GM23338 (cell line): Measurements from ENCODE around the gene CRABP1. TPM values are rescaled to one million over a fixed set of nuclear protein-coding genes. Genes with fewer than 3 reads are reported as not detected.

ENCODE experiments used
- ATAC-seq: fragments of 200-7000 bp; cut with Tn5 transposase; 3 replicates; pipeline ENCODE4 v1.9.1; 2020
- DNase-seq: peaks from one replicate; pipeline ENCODE4 v3.0.0-alpha.2; 2015; ENCODE audit warnings: low spot score
- H2AFZ ChIP-seq: fragments of 200-600 bp; sonication (generic); 2 replicates; pipeline ENCODE4 v1.8.0; 2016; ENCODE audit warnings: antibody characterized with exemption, mild to moderate bottlenecking, moderate library complexity
- H3F3A ChIP-seq: fragments of 200-600 bp; sonication (generic); replicated peaks from 2 replicates; pipeline ENCODE4 v1.8.0; 2017; ENCODE audit warnings: antibody characterized with exemption, mixed run types, low read depth
- H3K27ac ChIP-seq: fragments of 200-600 bp; sonication (generic); 2 replicates; pipeline ENCODE4 v1.6.1; 2016; ENCODE audit warnings: low read depth
- H3K27me3 ChIP-seq: fragments of 200-600 bp; sonication (generic); 2 replicates; pipeline ENCODE4 v1.8.0; 2016; ENCODE audit warnings: mild to moderate bottlenecking, mixed run types, moderate library complexity; ENCODE audit not compliant: insufficient read depth
- H3K36me3 ChIP-seq: fragments of 200-600 bp; sonication (generic); 2 replicates; pipeline ENCODE4 v1.8.0; 2016; ENCODE audit warnings: mild to moderate bottlenecking; ENCODE audit not compliant: insufficient read depth
- H3K4me1 ChIP-seq: fragments of 200-600 bp; sonication (generic); 2 replicates; pipeline ENCODE4 v1.8.0; 2016; ENCODE audit warnings: mild to moderate bottlenecking, moderate library complexity; ENCODE audit not compliant: insufficient read depth
- H3K4me2 ChIP-seq: fragments of 200-600 bp; sonication (generic); 2 replicates; pipeline ENCODE4 v1.7.1; 2017; ENCODE audit warnings: mixed run types
- H3K4me3 ChIP-seq: fragments of 200-600 bp; sonication (generic); 2 replicates; pipeline ENCODE4 v1.6.1; 2016; ENCODE audit warnings: mixed run types
- H3K79me2 ChIP-seq: fragments of 200-600 bp; sonication (generic); replicated peaks from 2 replicates; pipeline ENCODE4 v1.8.0; 2017; ENCODE audit warnings: mild to moderate bottlenecking; ENCODE audit not compliant: insufficient read depth
- H3K9me2 ChIP-seq: fragments of 200-600 bp; sonication (generic); 2 replicates; pipeline ENCODE4 v1.8.0; 2017; ENCODE audit not compliant: insufficient read depth
- H4K20me1 ChIP-seq: fragments of 200-600 bp; sonication (generic); replicated peaks from 2 replicates; pipeline ENCODE4 v1.8.0; 2017; ENCODE audit warnings: mild to moderate bottlenecking; ENCODE audit not compliant: insufficient read depth
- H3K27ac Mint-ChIP-seq: 2 replicates; pipeline ENCODE4 v1.8.0; 2020; ENCODE audit warnings: inconsistent platforms, mild to moderate bottlenecking, moderate library complexity, mixed read lengths
- H3K27me3 Mint-ChIP-seq: 3 replicates; pipeline ENCODE4 v1.8.0; 2022; ENCODE audit warnings: low read depth, mild to moderate bottlenecking, moderate library complexity, mixed read lengths, inconsistent platforms; ENCODE audit not compliant: insufficient read depth, poor library complexity
- H3K36me3 Mint-ChIP-seq: 3 replicates; pipeline ENCODE4 v1.8.0; 2021; ENCODE audit warnings: low read depth, mild to moderate bottlenecking, inconsistent platforms, moderate library complexity, mixed read lengths
- H3K4me1 Mint-ChIP-seq: 3 replicates; pipeline ENCODE4 v1.8.0; 2020; ENCODE audit warnings: mild to moderate bottlenecking, inconsistent platforms, mixed read lengths
- H3K4me3 Mint-ChIP-seq: 3 replicates; pipeline ENCODE4 v1.8.0; 2021; ENCODE audit warnings: moderate library complexity, mild to moderate bottlenecking, inconsistent platforms, mixed read lengths
- H3K9me3 Mint-ChIP-seq: 3 replicates; pipeline ENCODE4 v1.8.0; 2020; ENCODE audit warnings: moderate library complexity, mild to moderate bottlenecking, inconsistent platforms, mixed read lengths
- EZH2 ChIP-seq: fragments of 200-600 bp; sonication (generic); IDR thresholded peaks from one replicate; pipeline ENCODE4 v1.8.0; 2017; ENCODE audit warnings: antibody characterized with exemption, mild to moderate bottlenecking, low read depth; ENCODE audit not compliant: unreplicated experiment
- EZH2phosphoT487 ChIP-seq: fragments of 200-600 bp; sonication (generic); IDR thresholded peaks from one replicate; pipeline ENCODE4 v1.8.1; 2018; ENCODE audit warnings: antibody characterized with exemption; ENCODE audit not compliant: unreplicated experiment
- JUNB ChIP-seq: IDR thresholded peaks from one replicate; pipeline ENCODE4 v1.6.1; 2016; ENCODE audit warnings: antibody characterized with exemption; ENCODE audit not compliant: unreplicated experiment
- NANOG ChIP-seq: IDR thresholded peaks from 2 replicates; pipeline ENCODE4 v1.6.1; 2016; ENCODE audit warnings: antibody characterized with exemption, borderline replicate concordance
- POLR2AphosphoS5 ChIP-seq: IDR thresholded peaks from 2 replicates; pipeline ENCODE4 v1.6.1; 2016; ENCODE audit warnings: antibody characterized with exemption, low read depth
- STAT1 ChIP-seq: IDR thresholded peaks from one replicate; pipeline ENCODE4 v1.6.1; 2016; ENCODE audit warnings: antibody characterized with exemption; ENCODE audit not compliant: unreplicated experiment
- ZNF114 ChIP-seq: fragments of 250-450 bp; sonication (Bioruptor Pico); IDR thresholded peaks from 2 replicates; pipeline ENCODE4 v1.5.0; 2020; ENCODE audit warnings: mild to moderate bottlenecking, moderate library complexity
- ZNF331 ChIP-seq: fragments of 250-450 bp; sonication (Bioruptor Pico); IDR thresholded peaks from 2 replicates; pipeline ENCODE4 v1.5.0; 2020; ENCODE audit warnings: low read depth, mild to moderate bottlenecking, moderate library complexity
- polyA plus RNA-seq: library from polyadenylated mRNA; unstranded; fragments of >200 nt; fragmentation: Nextera tagmentation; extraction: Ambion mirVana; gene quantifications from 2 replicates; pipeline ENCODE4 v1.2.1, GENCODE V29; 2016
- total RNA-seq: library from RNA; depleted of rRNA; stranded (reverse); fragments of >200 nt; shearing (Covaris generic); gene quantifications from 2 replicates; pipeline ENCODE4 v1.2.3, GENCODE V29; 2014
- TF ChIP-seq, protein P1 (sequence below), 2 experiments: fragments of 200-600 bp in 1 of 2; sonication (generic) in 1 of 2; conservative IDR thresholded peaks; 2 replicates each; pipeline versions ENCODE4 v1.5.1 to v1.6.1; 2016 to 2017; ENCODE audit warnings: antibody characterized with exemption in 2 of 2, low read depth in 2 of 2, mild to moderate bottlenecking in 2 of 2, moderate library complexity in 1 of 2
- TF ChIP-seq, protein P2 (sequence below): IDR thresholded peaks from 2 replicates; pipeline ENCODE4 v1.6.1; 2016; ENCODE audit warnings: antibody characterized with exemption

The CRABP1 gene
- total and polyA plus RNA-seq, 2 experiments from 2014 or later = 156 to 522 TPM

GRCh38 chr15:78308422-78309032 is 31.6 kb upstream of the CRABP1 start:
- Histone ChIP-seq H3K4me3 (no peak overlapping the region), H3K9me2 (no peaks in the 10 kb centered on the region), H4K20me1 (no peaks in the 10 kb centered on the region), H3K27me3 (no peaks in the 10 kb centered on the region), H3F3A (no peaks in the 10 kb centered on the region), H3K4me1 (no peaks in the 10 kb centered on the region), H3K4me2 (no peak overlapping the region), H2AFZ (peak overlapping the region; percentile 70; the same call in 1 of the 2 replicates), H3K36me3 (no peaks in the 10 kb centered on the region), H3K79me2 (no peaks in the 10 kb centered on the region), H3K27ac (no peak overlapping the region)
- Mint-ChIP-seq H3K27me3 (peaks cover 12% of the 10 kb centered on the region), H3K36me3 (no peaks in the 10 kb centered on the region), H3K27ac (no peak overlapping the region), H3K4me3 (no peak overlapping the region), H3K9me3 (0 out of 3 replicates have a peak, but pooled peaks cover 3% of the 10 kb centered on the region), H3K4me1 (peaks cover 14% of the 10 kb centered on the region)
- TF ChIP-seq, protein P1, sequence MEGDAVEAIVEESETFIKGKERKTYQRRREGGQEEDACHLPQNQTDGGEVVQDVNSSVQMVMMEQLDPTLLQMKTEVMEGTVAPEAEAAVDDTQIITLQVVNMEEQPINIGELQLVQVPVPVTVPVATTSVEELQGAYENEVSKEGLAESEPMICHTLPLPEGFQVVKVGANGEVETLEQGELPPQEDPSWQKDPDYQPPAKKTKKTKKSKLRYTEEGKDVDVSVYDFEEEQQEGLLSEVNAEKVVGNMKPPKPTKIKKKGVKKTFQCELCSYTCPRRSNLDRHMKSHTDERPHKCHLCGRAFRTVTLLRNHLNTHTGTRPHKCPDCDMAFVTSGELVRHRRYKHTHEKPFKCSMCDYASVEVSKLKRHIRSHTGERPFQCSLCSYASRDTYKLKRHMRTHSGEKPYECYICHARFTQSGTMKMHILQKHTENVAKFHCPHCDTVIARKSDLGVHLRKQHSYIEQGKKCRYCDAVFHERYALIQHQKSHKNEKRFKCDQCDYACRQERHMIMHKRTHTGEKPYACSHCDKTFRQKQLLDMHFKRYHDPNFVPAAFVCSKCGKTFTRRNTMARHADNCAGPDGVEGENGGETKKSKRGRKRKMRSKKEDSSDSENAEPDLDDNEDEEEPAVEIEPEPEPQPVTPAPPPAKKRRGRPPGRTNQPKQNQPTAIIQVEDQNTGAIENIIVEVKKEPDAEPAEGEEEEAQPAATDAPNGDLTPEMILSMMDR (conservative IDR thresholded peaks at IDR 0.05; ENCODE audit: low read depth in 2 of 2) = peak; percentile 86 to 98
- TF ChIP-seq, protein P2, sequence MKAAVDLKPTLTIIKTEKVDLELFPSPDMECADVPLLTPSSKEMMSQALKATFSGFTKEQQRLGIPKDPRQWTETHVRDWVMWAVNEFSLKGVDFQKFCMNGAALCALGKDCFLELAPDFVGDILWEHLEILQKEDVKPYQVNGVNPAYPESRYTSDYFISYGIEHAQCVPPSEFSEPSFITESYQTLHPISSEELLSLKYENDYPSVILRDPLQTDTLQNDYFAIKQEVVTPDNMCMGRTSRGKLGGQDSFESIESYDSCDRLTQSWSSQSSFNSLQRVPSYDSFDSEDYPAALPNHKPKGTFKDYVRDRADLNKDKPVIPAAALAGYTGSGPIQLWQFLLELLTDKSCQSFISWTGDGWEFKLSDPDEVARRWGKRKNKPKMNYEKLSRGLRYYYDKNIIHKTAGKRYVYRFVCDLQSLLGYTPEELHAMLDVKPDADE = no peak
- no peak for TF ChIP-seq NANOG
- ATAC-seq (peak; percentile 95), DNase-seq (peak; percentile 94)

DNA sequence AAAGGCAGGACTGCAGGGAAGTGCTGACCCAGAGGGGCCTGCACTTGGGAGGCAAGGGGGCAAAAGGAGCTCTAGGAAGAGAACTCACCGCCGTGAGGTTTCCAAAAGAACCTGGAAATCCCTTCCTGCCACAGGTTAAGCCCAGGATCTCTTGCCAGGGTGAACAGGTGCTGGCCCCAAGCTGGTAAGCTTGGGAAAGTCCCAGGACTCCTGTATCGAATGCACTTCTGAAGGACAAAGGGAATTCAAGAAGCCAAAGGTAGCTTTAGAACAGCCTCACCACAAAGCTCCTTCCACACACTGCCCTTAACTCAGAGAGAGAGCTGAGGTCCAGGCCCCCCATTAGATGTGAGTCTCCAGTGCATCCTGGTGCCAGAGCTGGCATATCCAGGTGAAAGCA is 28.9 kb upstream of the CRABP1 start:
- Mint-ChIP-seq H3K4me3 (no peak overlapping the region), H3K4me1 (peaks cover 21% of the 10 kb centered on the region), H3K9me3 (no peaks in the 10 kb centered on the region), H3K27ac (no peak overlapping the region), H3K27me3 (peaks cover 19% of the 10 kb centered on the region), H3K36me3 (no peaks in the 10 kb centered on the region)
- Histone ChIP-seq H3K4me3 (no peak overlapping the region), H3K9me2 (no peaks in the 10 kb centered on the region), H3K36me3 (no peaks in the 10 kb centered on the region), H2AFZ (no peak overlapping the region), H3K79me2 (no peaks in the 10 kb centered on the region), H3K4me2 (no peak overlapping the region), H3K27ac (no peak overlapping the region), H3F3A (0 out of 2 replicates have a peak, but pooled peaks cover 3% of the 10 kb centered on the region), H4K20me1 (no peaks in the 10 kb centered on the region), H3K27me3 (no peaks in the 10 kb centered on the region), H3K4me1 (peaks cover 4% of the 10 kb centered on the region)
- DNase-seq (no peak), ATAC-seq (no peak)
- no peak for TF ChIP-seq JUNB
- TF ChIP-seq ZNF114 (CRISPR knock-in tag) = no peak
- no peak for TF ChIP-seq EZH2

DNA sequence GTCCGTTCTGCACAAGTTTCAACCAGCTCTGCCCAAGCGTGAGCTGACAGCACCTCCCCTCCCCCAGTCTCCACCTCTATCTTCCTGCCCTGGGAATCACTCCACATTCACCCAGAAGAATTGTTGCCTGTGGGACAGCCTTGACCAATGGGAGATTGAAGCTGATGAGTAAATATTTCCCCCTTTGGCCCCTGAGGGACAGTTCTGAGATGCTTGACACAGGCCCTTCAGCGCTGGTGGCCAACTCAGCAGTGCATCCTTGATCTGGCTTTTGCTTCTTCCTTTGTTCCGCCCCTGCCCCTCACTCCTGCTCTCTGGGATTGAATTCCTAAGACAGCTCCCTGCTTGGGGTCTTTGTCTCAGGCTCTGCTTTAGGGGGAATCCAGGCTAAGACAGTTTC is 27.6 kb upstream of the CRABP1 start:
- no peak for DNase-seq
- peak overlapping the region; percentile 8; the same call in 1 of the 2 replicates for H3K27ac Mint-ChIP-seq

More for the DNA sequence above, 27.6 kb upstream of the CRABP1 start:
- no peak overlapping the region for H3K4me3 ChIP-seq
- H2AFZ ChIP-seq = peak overlapping the region; percentile 88; the same call in 1 of the 2 replicates
- no peaks in the 10 kb centered on the region for H3K27me3 ChIP-seq
- H3K36me3 ChIP-seq = no peaks in the 10 kb centered on the region
- no peaks in the 10 kb centered on the region for H3K79me2 ChIP-seq
- Mint-ChIP-seq H3K9me3 (no peaks in the 10 kb centered on the region; the same call in 2 of the 3 replicates), H3K36me3 (no peaks in the 10 kb centered on the region), H3K27me3 (peaks cover 20% of the 10 kb centered on the region), H3K4me1 (peaks cover 34% of the 10 kb centered on the region), H3K4me3 (no peak overlapping the region)
- no peak overlapping the region for H3K27ac ChIP-seq
- H3K4me1 ChIP-seq = peaks cover 15% of the 10 kb centered on the region
- H3K4me2 ChIP-seq = no peak overlapping the region
- no peaks in the 10 kb centered on the region for H3K9me2 ChIP-seq
- no peak; the same call in 2 of the 3 replicates for ATAC-seq
- H4K20me1 ChIP-seq = no peaks in the 10 kb centered on the region
- no peak for TF ChIP-seq POLR2AphosphoS5
- TF ChIP-seq, protein P2 = no peak
- no peak for TF ChIP-seq ZNF114 (CRISPR knock-in tag)
- no peak for TF ChIP-seq STAT1
- TF ChIP-seq NANOG = no peak
- no peak for TF ChIP-seq JUNB
- TF ChIP-seq EZH2phosphoT487 = no peak
- no peak for TF ChIP-seq ZNF331 (CRISPR knock-in tag)
- H3F3A ChIP-seq = peaks cover 11% of the 10 kb centered on the region; the same call in 1 of the 2 replicates
